ENCODE data around the gene LLGL2.

- TF ChIP-seq, protein P1, sequence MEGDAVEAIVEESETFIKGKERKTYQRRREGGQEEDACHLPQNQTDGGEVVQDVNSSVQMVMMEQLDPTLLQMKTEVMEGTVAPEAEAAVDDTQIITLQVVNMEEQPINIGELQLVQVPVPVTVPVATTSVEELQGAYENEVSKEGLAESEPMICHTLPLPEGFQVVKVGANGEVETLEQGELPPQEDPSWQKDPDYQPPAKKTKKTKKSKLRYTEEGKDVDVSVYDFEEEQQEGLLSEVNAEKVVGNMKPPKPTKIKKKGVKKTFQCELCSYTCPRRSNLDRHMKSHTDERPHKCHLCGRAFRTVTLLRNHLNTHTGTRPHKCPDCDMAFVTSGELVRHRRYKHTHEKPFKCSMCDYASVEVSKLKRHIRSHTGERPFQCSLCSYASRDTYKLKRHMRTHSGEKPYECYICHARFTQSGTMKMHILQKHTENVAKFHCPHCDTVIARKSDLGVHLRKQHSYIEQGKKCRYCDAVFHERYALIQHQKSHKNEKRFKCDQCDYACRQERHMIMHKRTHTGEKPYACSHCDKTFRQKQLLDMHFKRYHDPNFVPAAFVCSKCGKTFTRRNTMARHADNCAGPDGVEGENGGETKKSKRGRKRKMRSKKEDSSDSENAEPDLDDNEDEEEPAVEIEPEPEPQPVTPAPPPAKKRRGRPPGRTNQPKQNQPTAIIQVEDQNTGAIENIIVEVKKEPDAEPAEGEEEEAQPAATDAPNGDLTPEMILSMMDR (conservative IDR thresholded peaks at IDR 0.05; ENCODE audit: low read depth, low read length), result no peak
- TF ChIP-seq EZH2 (IDR thresholded peaks at IDR 0.05; ENCODE audit: borderline replicate concordance, low read depth, low read length, poor library complexity, severe bottlenecking), result no peak
Observed at GRCh38 chr17:75572713-75573539, 47.4 kb downstream of the LLGL2 start.

Data from A673 (cell line).